CD4-positive, alpha-beta T cell (primary cell): ENCODE results near the gene DIP2C. TPM values are rescaled to one million over a fixed set of nuclear protein-coding genes. Genes with fewer than 3 reads are reported as not detected.

Source experiments
- ATAC-seq: fragments of 200-7000 bp; cut with Tn5 transposase; one replicate; pipeline ENCODE4 v1.10.0; 2022; ENCODE audit warnings: mild to moderate bottlenecking; ENCODE audit not compliant: poor library complexity
- CTCF ChIA-PET: fragments of 350-600 bp; sonication (Branson Sonifier 250); formaldehyde crosslinking; loops from one replicate; lab custom pipeline; 2021; ENCODE audit warnings: antibody characterized with exemption, inconsistent platforms; lab: Charles Lee
- POLR2A ChIA-PET: fragments of 350-600 bp; sonication (Branson Sonifier 250); formaldehyde crosslinking; loops from one replicate; lab custom pipeline; 2021; ENCODE audit warnings: antibody characterized with exemption, inconsistent platforms; lab: Charles Lee
- DNase-seq, 14 experiments: peaks; one replicate each; pipeline ENCODE4 v3.0.0-alpha.2; 2013 to 2020; ENCODE audit warnings: mixed read lengths in 2 of 14
- H3K27ac ChIP-seq, 2 donors: one replicate each; pipeline versions ENCODE4 v1.5.1 to v1.7.0; 2013; ENCODE audit warnings: low read length in 2 of 2, low read depth in 1 of 2, mild to moderate bottlenecking in 1 of 2
- H3K27me3 ChIP-seq, 2 experiments: 1 replicate in 1 of 2; 2 replicates in 1 of 2; pipeline versions ENCODE4 v1.6.1 to v1.7.0; 2013; ENCODE audit warnings: low read length in 2 of 2, control low read depth in 1 of 2, mild to moderate bottlenecking in 1 of 2, moderate library complexity in 1 of 2; ENCODE audit not compliant: insufficient read depth in 2 of 2, control insufficient read depth in 1 of 2
- H3K36me3 ChIP-seq: one replicate; pipeline ENCODE4 v1.6.1; 2013; ENCODE audit warnings: low read length, control low read depth; ENCODE audit not compliant: insufficient read depth
- H3K4me1 ChIP-seq: one replicate; pipeline ENCODE4 v1.6.1; 2013; ENCODE audit warnings: low read length, control low read depth; ENCODE audit not compliant: insufficient read depth
- H3K4me3 ChIP-seq: one replicate; pipeline ENCODE4 v1.5.1; 2013; ENCODE audit warnings: mild to moderate bottlenecking, low read length, moderate library complexity
- H3K9me3 ChIP-seq, 2 experiments: 1 replicate in 1 of 2; 2 replicates in 1 of 2; pipeline versions ENCODE4 v1.6.1 to v1.7.0; 2013; ENCODE audit warnings: low read length in 2 of 2, mild to moderate bottlenecking in 2 of 2, control low read depth in 1 of 2, moderate library complexity in 1 of 2; ENCODE audit not compliant: control insufficient read depth in 1 of 2, insufficient read depth in 1 of 2
- H3K27ac Mint-ChIP-seq: one replicate; pipeline ENCODE4 v1.8.0; 2020; ENCODE audit warnings: mixed read lengths
- H3K27me3 Mint-ChIP-seq: one replicate; pipeline ENCODE4 v1.8.0; 2021; ENCODE audit warnings: mixed read lengths
- H3K36me3 Mint-ChIP-seq: one replicate; pipeline ENCODE4 v1.8.0; 2021; ENCODE audit warnings: low read depth, mixed read lengths
- H3K4me1 Mint-ChIP-seq: one replicate; pipeline ENCODE4 v1.8.0; 2021; ENCODE audit warnings: low read depth, mixed read lengths
- H3K4me3 Mint-ChIP-seq: one replicate; pipeline ENCODE4 v1.8.0; 2020; ENCODE audit warnings: mild to moderate bottlenecking, mixed read lengths
- H3K9me3 Mint-ChIP-seq: one replicate; pipeline ENCODE4 v1.8.0; 2020; ENCODE audit warnings: mixed read lengths
- CTCF ChIP-seq: fragments of 200-600 bp; IDR thresholded peaks from one replicate; pipeline ENCODE4 v1.8.0; 2022; ENCODE audit warnings: antibody characterized with exemption, mild to moderate bottlenecking
- intact Hi-C, 2 experiments: fragments of 100-400 bp; cut with DNase I in 1 of 2; cut with micrococcal nuclease in 1 of 2; formaldehyde crosslinking; loops; one replicate each; pipeline versions ENCODE4 v1.15.1 to v1.9.0; 2023 to 2025; cut with DNase I, micrococcal nuclease
- total RNA-seq, 174 experiments: library from RNA in 2 of 174; stranded (reverse) in 2 of 174; gene quantifications; one replicate each; pipeline ENCODE4 v1.2.3 and lab custom pipeline; 2021 to 2026

DIP2C gene
- total RNA-seq, 2 experiments from 2014 or later: 4.1 TPM

DNA sequence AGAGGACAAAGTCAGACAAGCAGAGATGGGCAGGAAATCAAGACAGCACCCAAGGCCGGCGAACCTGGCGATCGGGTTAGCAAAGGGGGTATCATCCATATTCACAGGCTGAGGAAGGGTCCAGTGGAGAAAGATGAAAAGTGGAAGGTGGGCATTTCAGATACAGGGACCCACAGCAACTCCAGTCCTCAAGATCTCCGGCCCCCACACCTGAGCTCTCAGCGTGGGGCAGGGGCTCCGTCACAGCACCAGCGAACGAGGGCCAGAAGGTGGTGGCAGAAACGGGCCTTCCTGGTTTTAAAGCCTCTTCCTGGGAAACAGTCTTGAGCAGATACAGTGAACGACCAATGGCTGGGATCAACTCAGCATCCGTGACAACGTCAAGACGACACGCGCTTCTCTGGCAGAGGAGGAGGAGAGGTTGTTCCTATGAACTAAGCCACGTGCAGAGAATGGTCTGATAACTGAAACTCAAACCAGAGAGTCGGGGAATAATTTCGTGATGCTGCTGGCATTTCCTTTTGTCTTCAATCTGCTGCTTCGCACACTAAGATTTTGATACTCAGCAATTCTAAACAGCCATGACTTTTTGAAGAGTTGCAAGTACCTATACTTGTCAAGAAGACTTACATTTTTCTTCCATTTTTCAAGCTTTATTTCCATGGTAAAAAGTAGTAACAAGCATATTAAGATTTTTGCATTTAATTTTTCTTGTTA is 334.4 kb downstream of the DIP2C start:
- Mint-ChIP-seq H3K4me3 (no peak overlapping the region), H3K27ac (no peak overlapping the region), H3K27me3 (no peaks in the 10 kb centered on the region), H3K9me3 (no peaks in the 10 kb centered on the region), H3K36me3 (peaks cover 15% of the 10 kb centered on the region), H3K4me1 (peaks cover 21% of the 10 kb centered on the region)
- Histone ChIP-seq H3K9me3 (no peaks in the 10 kb centered on the region), H3K4me3 (no peak overlapping the region), H3K4me1 (peaks cover 15% of the 10 kb centered on the region), H3K36me3 (no peaks in the 10 kb centered on the region), H3K27me3 (no peaks in the 10 kb centered on the region), H3K27ac (no peak overlapping the region)
- intact Hi-C loops: no loop called here
- ATAC-seq (no peak), DNase-seq (no peak)
- CTCF ChIA-PET: no interaction called here
- no peak for TF ChIP-seq CTCF
- POLR2A ChIA-PET: no interaction called here

GRCh38 chr10:352476-353235 is 336.8 kb downstream of the DIP2C start:
- Histone ChIP-seq H3K4me1 (peaks cover 15% of the 10 kb centered on the region), H3K27me3 (no peaks in the 10 kb centered on the region), H3K4me3 (no peak overlapping the region), H3K27ac (no peak overlapping the region), H3K9me3 (peaks cover 0 to 3% of the 10 kb centered on the region in 2 experiments), H3K36me3 (no peaks in the 10 kb centered on the region)
- no peak for DNase-seq
- Mint-ChIP-seq H3K4me1 (peaks cover 21% of the 10 kb centered on the region), H3K9me3 (no peaks in the 10 kb centered on the region), H3K4me3 (peak overlapping the region; percentile 4), H3K27ac (peak overlapping the region; percentile 78), H3K36me3 (peaks cover 27% of the 10 kb centered on the region), H3K27me3 (no peaks in the 10 kb centered on the region)
- no peak for TF ChIP-seq CTCF
- intact Hi-C loops: no loop called here
- ChIA-PET CTCF (no interaction called here), POLR2A (interaction anchor here (1.8 kb wide), 2 partner anchors 23 to 118 kb away, joined by 4 to 5 read pairs; no protein-coding TSS in a partner anchor)
- no peak for ATAC-seq

- POLR2A ChIA-PET: interaction anchor here (1.8 kb wide), 2 partner anchors 22 to 119 kb away, joined by 4 to 5 read pairs; no protein-coding TSS in a partner anchor
- H3K27ac Mint-ChIP-seq: peak overlapping the region; percentile 78
These were observed 337.6 kb downstream of the DIP2C start for GRCh38 chr10:351770-352334.

More at GRCh38 chr10:351770-352334, 337.6 kb downstream of the DIP2C start:
- Histone ChIP-seq H3K36me3 (no peaks in the 10 kb centered on the region), H3K27ac (no peak overlapping the region), H3K4me1 (peaks cover 15% of the 10 kb centered on the region), H3K4me3 (no peak overlapping the region), H3K9me3 (peaks cover 0 to 8% of the 10 kb centered on the region in 2 experiments), H3K27me3 (no peaks in the 10 kb centered on the region)
- Mint-ChIP-seq H3K4me3 (peak overlapping the region; percentile 4), H3K27me3 (no peaks in the 10 kb centered on the region), H3K36me3 (peaks cover 31% of the 10 kb centered on the region), H3K9me3 (no peaks in the 10 kb centered on the region), H3K4me1 (peaks cover 21% of the 10 kb centered on the region)
- CTCF ChIA-PET: no interaction called here
- intact Hi-C loops: no loop called here
- DNase-seq: peak in 8 of 14 experiments; percentile 9 to 59 (median 27)
- no peak for TF ChIP-seq CTCF
- peak; percentile 94 for ATAC-seq
